ENCODE results near the gene GLDN. TPM values are rescaled to one million over a fixed set of nuclear protein-coding genes. Genes with fewer than 3 reads are reported as not detected.

The GLDN gene
- total RNA-seq, 1 experiment from 2014 or later = not detected

Other genes with a start within 250 kb of the GLDN start
- gene TNFAIP8L3, start 246.7 kb upstream of the GLDN start, total RNA-seq (2014; rRNA removed; shearing (Covaris generic)) = not detected in 2 replicates
- not detected in 2 replicates for gene CYP19A1, start 3.1 kb upstream of the GLDN start, total RNA-seq (2014; rRNA removed; shearing (Covaris generic))